Panc1 (cell line): ENCODE data around the gene FOXP4.

ENCODE experiments used
- CTCF ChIP-seq: fragments of 450-650 bp; IDR thresholded peaks from 2 replicates; pipeline ENCODE4 v1.5.1; 2017; ENCODE audit warnings: mild to moderate bottlenecking
- POLR2AphosphoS5 ChIP-seq: IDR thresholded peaks from 2 replicates; pipeline ENCODE4 v1.6.1; 2012; ENCODE audit warnings: mild to moderate bottlenecking, low read depth, low read length, moderate library complexity
- REST ChIP-seq, 2 experiments: IDR thresholded peaks; 2 replicates each; pipeline ENCODE4 v1.6.1; 2011 to 2012; ENCODE audit warnings: low read depth in 2 of 2, control low read depth in 1 of 2, low read length in 1 of 2, mild to moderate bottlenecking in 1 of 2, moderate library complexity in 1 of 2; ENCODE audit not compliant: insufficient read depth in 1 of 2
- SIN3A ChIP-seq: IDR thresholded peaks from 2 replicates; pipeline ENCODE4 v1.6.1; 2012; ENCODE audit warnings: low read depth, mild to moderate bottlenecking, low read length, moderate library complexity, borderline replicate concordance; ENCODE audit not compliant: insufficient read depth
- TCF7L2 ChIP-seq: IDR thresholded peaks from 2 replicates; pipeline ENCODE4 v1.6.1; 2011; ENCODE audit warnings: mild to moderate bottlenecking, low read depth, low read length, inconsistent platforms

GRCh38 chr6:41591122-41591521, 44.9 kb downstream of the FOXP4 start:
- TF ChIP-seq CTCF (no peak), POLR2AphosphoS5 (no peak), REST (IDR thresholded peaks at IDR 0.05; ENCODE audit: insufficient read depth in 1 of 2, low read depth in 2 of 2, low read length in 1 of 2) (no peak), TCF7L2 (no peak), SIN3A (no peak)
